A172 (cell line): Measurements from ENCODE around the gene MYH9. TPM values are rescaled to one million over a fixed set of nuclear protein-coding genes. Genes with fewer than 3 reads are reported as not detected.
A peak's percentile ranks its signal among the peaks of the same experiment; 100 is the strongest.
"Not testable (repeated sequence)": the region's sequence is repeated elsewhere in the genome, so short reads cannot be mapped to it uniquely, and the experiment has no call there.

ENCODE experiments used
- DNase-seq: peaks from one replicate; pipeline ENCODE4 v3.0.0-alpha.2; 2015; ENCODE audit warnings: low spot score
- total RNA-seq: library from RNA; depleted of rRNA; stranded (reverse); fragments of >200 nt; shearing (Covaris generic); gene quantifications from 2 replicates; pipeline ENCODE4 v1.2.3, GENCODE V29; 2014

MYH9 gene
- total RNA-seq, 1 experiment from 2014 or later, result 180 TPM

GRCh38 chr22:36296690-36297089, 91.1 kb downstream of the MYH9 start:
- no peak for DNase-seq

- no peak for DNase-seq
Observed at GRCh38 chr22:36295247-36295646, 92.5 kb downstream of the MYH9 start.

- DNase-seq, result no peak
Observed at GRCh38 chr22:36294801-36295200, 93.0 kb downstream of the MYH9 start.

GRCh38 chr22:36294293-36294620, 93.5 kb downstream of the MYH9 start:
- DNase-seq, result no peak

- DNase-seq, result no peak
Observed at GRCh38 chr22:36293606-36294292, 94.0 kb downstream of the MYH9 start.

- no peak for DNase-seq
Observed at GRCh38 chr22:36292823-36293530, 94.8 kb downstream of the MYH9 start.

- DNase-seq, result no peak
Observed at GRCh38 chr22:36291831-36292740, 95.7 kb downstream of the MYH9 start.

GRCh38 chr22:36290391-36291075, 97.2 kb downstream of the MYH9 start:
- not testable (repeated sequence) for DNase-seq

GRCh38 chr22:36289948-36290371, 97.8 kb downstream of the MYH9 start:
- not testable (repeated sequence) for DNase-seq

GRCh38 chr22:36289406-36289870, 98.3 kb downstream of the MYH9 start:
- no peak for DNase-seq

GRCh38 chr22:36288571-36289405, 99.0 kb downstream of the MYH9 start:
- no peak for DNase-seq

GRCh38 chr22:36287881-36288515, 99.8 kb downstream of the MYH9 start:
- DNase-seq, result no peak

- DNase-seq, result peak; percentile 49
Observed at GRCh38 chr22:36286096-36286957, 101.4 kb downstream of the MYH9 start.

GRCh38 chr22:36285545-36285944, 102.2 kb downstream of the MYH9 start:
- DNase-seq, result no peak

GRCh38 chr22:36285017-36285416, 102.8 kb downstream of the MYH9 start:
- no peak for DNase-seq

- no peak for DNase-seq
Observed at GRCh38 chr22:36284171-36284571, 103.6 kb downstream of the MYH9 start.

GRCh38 chr22:36282328-36282831, 105.4 kb downstream of the MYH9 start:
- DNase-seq, result no peak

- DNase-seq, result no peak
Observed at GRCh38 chr22:36281781-36282327, 105.9 kb downstream of the MYH9 start.

- DNase-seq, result no peak
Observed at GRCh38 chr22:36280379-36280778, 107.4 kb downstream of the MYH9 start.
